ENCODE results near the gene KBTBD2.
"Not testable (repeated sequence)": the region's sequence is repeated elsewhere in the genome, so short reads cannot be mapped to it uniquely, and the experiment has no call there.

The KBTBD2 gene

DNA sequence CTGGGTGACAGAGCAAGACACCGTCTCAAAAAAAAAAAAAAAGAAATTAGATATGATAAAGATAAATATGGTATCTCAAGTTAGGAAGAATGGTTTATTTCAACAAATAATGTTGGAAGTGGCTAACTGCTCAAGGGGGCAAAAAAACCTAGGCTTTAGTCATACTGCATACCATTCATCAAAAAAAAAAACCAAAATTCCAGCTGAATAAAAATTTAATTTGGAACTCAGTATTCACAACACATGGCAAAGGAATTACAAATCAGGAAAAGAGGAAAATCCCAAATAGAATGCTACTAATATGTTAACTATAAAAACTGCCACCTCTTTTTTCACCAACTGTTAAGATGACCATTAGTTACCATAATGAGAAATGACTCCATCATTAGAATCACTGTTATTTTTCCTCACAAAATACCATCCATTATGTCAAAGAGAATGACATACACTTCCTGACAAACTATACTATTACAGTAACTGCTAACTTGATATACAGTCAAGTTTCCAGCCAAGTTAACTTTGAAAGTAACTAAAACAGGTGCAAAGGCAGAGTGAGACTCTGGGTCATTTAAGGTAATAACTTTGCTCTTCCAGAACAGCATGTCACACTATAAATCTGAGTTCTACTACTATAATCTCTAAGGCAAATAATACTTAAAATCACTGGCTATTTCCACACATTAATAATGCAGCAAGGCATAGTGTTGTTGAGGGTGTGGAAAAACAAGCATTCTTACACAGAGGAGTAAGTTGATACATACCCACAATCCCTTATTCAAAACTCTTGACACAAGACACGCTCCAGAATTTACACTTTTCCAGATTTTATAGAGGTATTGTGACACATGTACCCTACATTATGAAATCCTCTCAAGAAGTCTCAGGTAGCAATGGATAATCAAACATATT lies 10.2 kb downstream of the KBTBD2 start:
- Histone ChIP-seq H3K79me1 (ENCODE audit: low read length) (no peaks in the 10 kb centered on the region), H2AK5ac (ENCODE audit: low read length) (no peak overlapping the region), H2BK120ac (ENCODE audit: insufficient read depth, low read length, poor library complexity) (no peak overlapping the region), H3K18ac (ENCODE audit: low read length) (no peak overlapping the region), H2BK12ac (ENCODE audit: low read length) (no peak overlapping the region), H2AFZ (ENCODE audit: insufficient read depth, low read length, poor library complexity) (no peak overlapping the region), H3K79me2 (ENCODE audit: control insufficient read depth, insufficient read depth, low read length, poor library complexity) (peaks cover 3% of the 10 kb centered on the region), H4K91ac (ENCODE audit: low read depth, low read length) (no peak overlapping the region), H3K14ac (ENCODE audit: low read length) (no peak overlapping the region), H3K27ac (ENCODE audit: low read depth, low read length) (no peak overlapping the region), H3K27me3 (ENCODE audit: insufficient read depth, low read length) (no peaks in the 10 kb centered on the region), H3K36me3 (ENCODE audit: control insufficient read depth in 1 of 2, insufficient read depth in 2 of 2, low read length in 2 of 2) (peaks cover 3 to 5% of the 10 kb centered on the region in 2 experiments), H3K4me3 (ENCODE audit: low read depth, low read length) (no peak overlapping the region), H3K4me1 (ENCODE audit: control insufficient read depth in 1 of 2, insufficient read depth in 2 of 2, low read length in 2 of 2) (no peaks in the 10 kb centered on the region), H3K4ac (ENCODE audit: low read depth, low read length) (no peak overlapping the region), H4K12ac (ENCODE audit: low read depth, low read length) (no peak overlapping the region), H2BK5ac (ENCODE audit: low read depth, low read length, poor library complexity) (no peak overlapping the region), H4K8ac (ENCODE audit: low read depth, low read length) (no peak overlapping the region), H3K23ac (ENCODE audit: low read length) (no peak overlapping the region), H3K4me2 (ENCODE audit: low read length) (no peak overlapping the region), H3K9me3 (ENCODE audit: insufficient read depth, low read depth, low read length) (no peaks in the 10 kb centered on the region), H3K9ac (ENCODE audit: low read length) (no peak overlapping the region)
- no CpG with 5 or more reads among the region's 2 CpGs for WGBS (ENCODE audit: extremely low coverage, insufficient coverage, insufficient read length)
- DNase-seq = no peak

DNA sequence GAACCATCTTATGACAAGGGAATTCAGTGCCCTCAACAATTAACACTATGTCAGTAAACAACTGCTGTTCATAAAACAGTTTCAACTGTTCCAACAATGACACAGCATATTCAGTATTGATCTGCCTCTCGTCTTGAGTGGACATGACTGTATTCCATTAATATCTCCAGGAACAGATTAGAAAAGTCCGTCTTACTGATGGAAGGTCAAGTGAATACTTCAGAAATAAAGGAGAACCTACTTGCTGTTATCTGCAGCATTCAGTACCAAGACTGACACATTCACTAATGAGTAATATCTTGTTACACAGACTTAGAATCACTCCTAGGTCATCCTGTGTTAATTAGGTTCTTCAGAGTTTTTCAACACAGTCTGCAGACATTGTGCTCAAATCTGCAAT lies 12.1 kb downstream of the KBTBD2 start:
- no peak for DNase-seq
- no peak overlapping the region for H2BK120ac ChIP-seq (ENCODE audit: insufficient read depth, low read length, poor library complexity)
- no peaks in the 10 kb centered on the region for H3K4me1 ChIP-seq (ENCODE audit: control insufficient read depth in 1 of 2, insufficient read depth in 2 of 2, low read length in 2 of 2)
- H3K4ac ChIP-seq (ENCODE audit: low read depth, low read length) = no peak overlapping the region
- no peak overlapping the region for H4K91ac ChIP-seq (ENCODE audit: low read depth, low read length)
- H3K27me3 ChIP-seq (ENCODE audit: insufficient read depth, low read length) = no peaks in the 10 kb centered on the region
- H3K14ac ChIP-seq (ENCODE audit: low read length) = no peak overlapping the region
- no CpG with 5 or more reads among the region's 2 CpGs for WGBS (ENCODE audit: extremely low coverage, insufficient coverage, insufficient read length)
- H2BK12ac ChIP-seq (ENCODE audit: low read length) = no peak overlapping the region
- peaks cover 3% of the 10 kb centered on the region for H3K79me2 ChIP-seq (ENCODE audit: control insufficient read depth, insufficient read depth, low read length, poor library complexity)
- H3K27ac ChIP-seq (ENCODE audit: low read depth, low read length) = no peak overlapping the region
- H4K12ac ChIP-seq (ENCODE audit: low read depth, low read length) = no peak overlapping the region
- H3K23ac ChIP-seq (ENCODE audit: low read length) = no peak overlapping the region
- H2AFZ ChIP-seq (ENCODE audit: insufficient read depth, low read length, poor library complexity) = no peak overlapping the region
- peaks cover 5 to 13% of the 10 kb centered on the region in 2 experiments for H3K36me3 ChIP-seq (ENCODE audit: control insufficient read depth in 1 of 2, insufficient read depth in 2 of 2, low read length in 2 of 2)
- H3K79me1 ChIP-seq (ENCODE audit: low read length) = no peaks in the 10 kb centered on the region
- no peak overlapping the region for H2AK5ac ChIP-seq (ENCODE audit: low read length)
- no peaks in the 10 kb centered on the region for H3K9me3 ChIP-seq (ENCODE audit: insufficient read depth, low read depth, low read length)
- no peak overlapping the region for H4K8ac ChIP-seq (ENCODE audit: low read depth, low read length)
- no peak overlapping the region for H3K18ac ChIP-seq (ENCODE audit: low read length)
- H3K9ac ChIP-seq (ENCODE audit: low read length) = no peak overlapping the region
- no peak overlapping the region for H3K4me2 ChIP-seq (ENCODE audit: low read length)
- no peak overlapping the region for H3K4me3 ChIP-seq (ENCODE audit: low read depth, low read length)
- no peak overlapping the region for H2BK5ac ChIP-seq (ENCODE audit: low read depth, low read length, poor library complexity)

DNA sequence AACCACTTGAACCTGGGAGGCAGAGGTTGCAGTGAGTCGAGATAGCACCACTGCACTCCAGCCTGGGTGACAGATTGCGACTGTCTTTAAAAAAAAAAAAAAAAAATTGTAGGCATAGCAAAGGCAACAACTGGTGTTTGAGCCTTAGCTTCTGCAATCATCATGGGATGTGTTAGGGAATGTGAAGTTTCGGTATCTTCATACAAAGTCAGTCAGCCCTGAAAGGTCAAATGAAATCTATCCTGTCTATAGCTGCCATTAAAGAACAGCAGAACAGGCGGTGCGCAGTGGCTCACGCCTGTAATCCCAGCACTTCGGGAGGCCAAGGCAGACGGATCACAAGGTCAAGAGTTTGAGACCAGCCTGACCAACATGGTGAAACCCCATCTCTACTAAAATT lies 13.5 kb downstream of the KBTBD2 start:
- not testable (repeated sequence) for H2BK12ac ChIP-seq (ENCODE audit: low read length); H3K4me3 ChIP-seq (ENCODE audit: low read depth, low read length); H3K9ac ChIP-seq (ENCODE audit: low read length); DNase-seq; H3K27ac ChIP-seq (ENCODE audit: low read depth, low read length); H3K79me1 ChIP-seq (ENCODE audit: low read length); H3K23ac ChIP-seq (ENCODE audit: low read length); H4K91ac ChIP-seq (ENCODE audit: low read depth, low read length); H2AFZ ChIP-seq (ENCODE audit: insufficient read depth, low read length, poor library complexity); H3K18ac ChIP-seq (ENCODE audit: low read length); H3K9me3 ChIP-seq (ENCODE audit: insufficient read depth, low read depth, low read length); H4K12ac ChIP-seq (ENCODE audit: low read depth, low read length); H3K14ac ChIP-seq (ENCODE audit: low read length); H3K27me3 ChIP-seq (ENCODE audit: insufficient read depth, low read length); H3K4me1 ChIP-seq (ENCODE audit: control insufficient read depth in 1 of 2, insufficient read depth in 2 of 2, low read length in 2 of 2); H2BK5ac ChIP-seq (ENCODE audit: low read depth, low read length, poor library complexity); H2BK120ac ChIP-seq (ENCODE audit: insufficient read depth, low read length, poor library complexity); H2AK5ac ChIP-seq (ENCODE audit: low read length); H3K4me2 ChIP-seq (ENCODE audit: low read length); H4K8ac ChIP-seq (ENCODE audit: low read depth, low read length); H3K4ac ChIP-seq (ENCODE audit: low read depth, low read length); H3K79me2 ChIP-seq (ENCODE audit: control insufficient read depth, insufficient read depth, low read length, poor library complexity)
- H3K36me3 ChIP-seq (ENCODE audit: control insufficient read depth in 1 of 2, insufficient read depth in 2 of 2, low read length in 2 of 2) = peaks cover 13 to 17% of the 10 kb centered on the region in 2 experiments
- no CpG with 5 or more reads among the region's 8 CpGs for WGBS (ENCODE audit: extremely low coverage, insufficient coverage, insufficient read length)

DNA sequence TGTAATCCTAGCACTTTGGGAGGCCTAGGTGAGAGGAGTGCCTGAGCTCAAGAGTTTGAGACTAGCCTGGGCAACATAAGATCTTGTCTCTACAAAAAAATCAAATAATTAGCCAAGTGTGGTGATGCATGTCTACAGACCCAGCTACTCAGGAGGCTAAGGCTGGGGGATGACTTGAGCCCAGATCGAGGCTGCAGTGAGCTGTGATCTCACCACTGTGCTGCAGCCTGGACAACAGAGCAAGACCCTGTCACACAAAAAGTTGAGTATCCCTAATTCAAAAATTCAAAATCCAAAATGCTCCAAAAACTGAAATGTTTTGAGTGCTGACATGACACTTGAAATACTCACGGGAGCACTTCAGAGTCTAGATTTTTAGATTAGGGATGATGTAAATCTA lies 19.1 kb downstream of the KBTBD2 start:
- Histone ChIP-seq H3K79me1 (ENCODE audit: low read length) (no peaks in the 10 kb centered on the region), H4K8ac (ENCODE audit: low read depth, low read length) (no peak overlapping the region), H4K12ac (ENCODE audit: low read depth, low read length) (no peak overlapping the region), H3K36me3 (ENCODE audit: control insufficient read depth in 1 of 2, insufficient read depth in 2 of 2, low read length in 2 of 2) (peaks cover 16 to 36% of the 10 kb centered on the region in 2 experiments), H2AFZ (ENCODE audit: insufficient read depth, low read length, poor library complexity) (no peak overlapping the region), H2BK120ac (ENCODE audit: insufficient read depth, low read length, poor library complexity) (no peak overlapping the region), H3K9me3 (ENCODE audit: insufficient read depth, low read depth, low read length) (no peaks in the 10 kb centered on the region), H3K9ac (ENCODE audit: low read length) (no peak overlapping the region), H3K27me3 (ENCODE audit: insufficient read depth, low read length) (no peaks in the 10 kb centered on the region), H3K27ac (ENCODE audit: low read depth, low read length) (no peak overlapping the region), H3K4me3 (ENCODE audit: low read depth, low read length) (no peak overlapping the region), H3K23ac (ENCODE audit: low read length) (no peak overlapping the region), H4K91ac (ENCODE audit: low read depth, low read length) (no peak overlapping the region), H3K14ac (ENCODE audit: low read length) (no peak overlapping the region), H3K79me2 (ENCODE audit: control insufficient read depth, insufficient read depth, low read length, poor library complexity) (no peaks in the 10 kb centered on the region), H3K18ac (ENCODE audit: low read length) (no peak overlapping the region), H2BK5ac (ENCODE audit: low read depth, low read length, poor library complexity) (no peak overlapping the region), H2BK12ac (ENCODE audit: low read length) (no peak overlapping the region), H3K4me2 (ENCODE audit: low read length) (no peak overlapping the region), H2AK5ac (ENCODE audit: low read length) (no peak overlapping the region), H3K4me1 (ENCODE audit: control insufficient read depth in 1 of 2, insufficient read depth in 2 of 2, low read length in 2 of 2) (no peaks in the 10 kb centered on the region), H3K4ac (ENCODE audit: low read depth, low read length) (no peak overlapping the region)
- no CpG with 5 or more reads among the region's 2 CpGs for WGBS (ENCODE audit: extremely low coverage, insufficient coverage, insufficient read length)
- DNase-seq = no peak
